DOHH2 (cell line): ENCODE measurements around the gene FLRT1.

ENCODE experiments used
- CTCF ChIP-seq: fragments of 200-600 bp; sonication (generic); IDR thresholded peaks from one replicate; pipeline ENCODE4 v1.5.1; 2014; ENCODE audit warnings: antibody characterized with exemption, mild to moderate bottlenecking, low read depth, low read length; ENCODE audit not compliant: poor library complexity, severe bottlenecking
- EZH2phosphoT487 ChIP-seq: fragments of 200-600 bp; sonication (generic); IDR thresholded peaks from 2 replicates; pipeline ENCODE4 v1.6.1; 2017; ENCODE audit warnings: borderline replicate concordance, mild to moderate bottlenecking, antibody characterized with exemption, low read length, moderate library complexity, mixed read lengths

- TF ChIP-seq CTCF (no peak), EZH2phosphoT487 (no peak)
These were observed 38.5 kb upstream of the FLRT1 start for GRCh38 chr11:63997104-63997700.
